Transverse colon (tissue), 4 donors: Measurements from ENCODE around the gene DCN. TPM values are rescaled to one million over a fixed set of nuclear protein-coding genes. Genes with fewer than 3 reads are reported as not detected.
A peak's percentile ranks its signal among the peaks of the same experiment; 100 is the strongest.

Experiments
- DNase-seq: peaks from one replicate; pipeline ENCODE4 v3.0.0-alpha.2; 2019
- H3K27ac ChIP-seq, 4 donors: fragments of 200-600 bp; sonication (generic); 2 replicates each; pipeline ENCODE4 v1.5.1; 2016 to 2018; ENCODE audit warnings: inconsistent platforms in 4 of 4
- H3K27me3 ChIP-seq: fragments of 200-600 bp; sonication (generic); 2 replicates; pipeline ENCODE4 v1.5.1; 2017; ENCODE audit warnings: inconsistent platforms
- H3K36me3 ChIP-seq, 4 donors: fragments of 200-600 bp; sonication (generic); 2 replicates each; pipeline ENCODE4 v1.5.1; 2017 to 2019; ENCODE audit warnings: inconsistent platforms in 4 of 4
- H3K4me1 ChIP-seq, 4 donors: fragments of 200-600 bp; sonication (generic); 2 replicates each; pipeline ENCODE4 v1.5.1; 2017 to 2020; ENCODE audit warnings: inconsistent platforms in 4 of 4
- H3K4me3 ChIP-seq, 4 donors: fragments of 200-600 bp; sonication (generic); 1 replicate in 1 of 4; 2 replicates in 3 of 4; pipeline versions ENCODE4 v1.5.1 to v1.6.1; 2017 to 2019; ENCODE audit warnings: inconsistent platforms in 4 of 4
- H3K9me3 ChIP-seq, 2 donors: fragments of 200-600 bp; sonication (generic); 2 replicates each; pipeline ENCODE4 v1.5.1; 2017 to 2019; ENCODE audit warnings: inconsistent platforms in 2 of 2
- EP300 ChIP-seq: sonication (generic); formaldehyde crosslinking; IDR thresholded peaks from one replicate; pipeline ENCODE4 v1.6.1; 2017; ENCODE audit warnings: antibody characterized with exemption, low read depth
- POLR2A ChIP-seq: fragments of 450-650 bp; IDR thresholded peaks from one replicate; pipeline ENCODE4 v1.6.1; 2016; ENCODE audit warnings: antibody characterized with exemption, mild to moderate bottlenecking, moderate library complexity
- POLR2AphosphoS5 ChIP-seq, 3 donors: sonication (generic); formaldehyde crosslinking; IDR thresholded peaks; one replicate each; pipeline ENCODE4 v1.6.1; 2016; ENCODE audit warnings: antibody characterized with exemption in 3 of 3
- WGBS, 2 donors: methylation state at CpG; one replicate each; pipeline ENCODE4 v1.1.5; 2018; ENCODE audit warnings: low coverage in 1 of 2; 5-methylcytosine and 5-hydroxymethylcytosine counted together
- in situ Hi-C, 4 donors: fragments of 200-750 bp; cut with MboI; loops; one replicate each; pipeline versions ENCODE4 v1.15.0 to v1.15.1; 2017; ENCODE audit warnings: low sequenced_read_pairs in 3 of 4, low pct_ligation_motif_present in 1 of 4, low pct_unique_long_range_greater_than_20kb in 1 of 4
- intact Hi-C: fragments of 100-400 bp; cut with DNase I; formaldehyde crosslinking; loops from one replicate; pipeline ENCODE4 v1.15.1; 2023; ENCODE audit warnings: low total_unique reads
- total RNA-seq, 4 donors: library from RNA; depleted of rRNA; stranded (reverse); fragments of >200 nt; gene quantifications; one replicate each; pipeline ENCODE4 v1.1.0, GENCODE V29; 2016
- TF ChIP-seq, protein P1 (sequence below), 5 experiments: fragments of 200-600 bp in 3 of 5; fragments of 450-650 bp in 2 of 5; sonication (generic) in 3 of 5; IDR thresholded peaks; 1 replicate in 2 of 5; 2 replicates in 3 of 5; pipeline ENCODE4 v1.5.1; 2016 to 2017; ENCODE audit warnings: antibody characterized with exemption in 5 of 5, inconsistent platforms in 3 of 5, mild to moderate bottlenecking in 2 of 5, moderate library complexity in 1 of 5

Gene DCN
- total RNA-seq, 4 donors from 2014 or later: 133 to 511 (median 276) TPM

DNA sequence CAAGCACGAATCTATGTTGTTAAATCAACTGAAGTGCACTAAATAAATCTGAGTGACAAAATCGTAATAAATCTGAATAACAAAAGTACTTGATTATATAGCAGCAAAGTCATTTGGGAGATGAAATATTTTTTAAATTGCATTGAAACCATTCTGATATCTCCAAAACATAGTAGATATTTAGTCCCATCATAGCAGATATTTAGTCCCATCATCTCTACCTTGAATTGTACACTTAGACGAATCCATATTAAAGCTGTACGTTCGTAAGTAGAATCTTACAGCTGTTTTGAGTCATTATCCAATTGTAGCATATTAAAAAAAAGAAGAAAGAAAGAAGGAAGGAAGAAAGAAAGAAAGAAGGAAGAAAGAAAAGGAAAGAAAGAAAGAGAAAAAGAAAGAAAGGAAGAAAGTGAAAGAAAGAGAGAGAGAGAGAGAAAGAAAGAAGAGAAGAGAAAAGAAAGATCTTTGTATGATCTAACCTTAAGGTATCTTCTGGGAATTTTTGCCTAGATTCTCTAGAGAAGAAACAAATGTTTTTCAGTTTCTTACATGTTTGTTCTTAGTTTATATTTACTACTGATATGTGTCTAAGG is 2.6 kb downstream of the DCN start:
- DNase-seq: no peak
- peaks cover 0 to 10% (median 2%) of the 10 kb centered on the region in 4 donors for H3K4me1 ChIP-seq
- intact Hi-C loops (loop anchor here (10.0 kb wide), 1 partner anchor 145 kb away; no protein-coding TSS in a partner anchor), in situ Hi-C loops (loop anchor here in 3 of 4 donors (5.0 to 25.0 kb wide), 2 partner anchors 147 to 157 kb away; no protein-coding TSS in a partner anchor)
- no peaks in the 10 kb centered on the region for H3K9me3 ChIP-seq
- H3K27me3 ChIP-seq: no peaks in the 10 kb centered on the region
- H3K27ac ChIP-seq: peak overlapping the region; percentile 53 to 77 (median 72)
- H3K36me3 ChIP-seq: no peaks in the 10 kb centered on the region
- peak overlapping the region in 3 of 4 donors; percentile 3 to 39 (median 16) for H3K4me3 ChIP-seq
- 63% methylated on average over 5 of the region's 5 CpGs for WGBS, 2 donors
- no peak for TF ChIP-seq POLR2AphosphoS5 (IDR thresholded peaks at IDR 0.05)
- TF ChIP-seq EP300: no peak
- TF ChIP-seq, protein P1, sequence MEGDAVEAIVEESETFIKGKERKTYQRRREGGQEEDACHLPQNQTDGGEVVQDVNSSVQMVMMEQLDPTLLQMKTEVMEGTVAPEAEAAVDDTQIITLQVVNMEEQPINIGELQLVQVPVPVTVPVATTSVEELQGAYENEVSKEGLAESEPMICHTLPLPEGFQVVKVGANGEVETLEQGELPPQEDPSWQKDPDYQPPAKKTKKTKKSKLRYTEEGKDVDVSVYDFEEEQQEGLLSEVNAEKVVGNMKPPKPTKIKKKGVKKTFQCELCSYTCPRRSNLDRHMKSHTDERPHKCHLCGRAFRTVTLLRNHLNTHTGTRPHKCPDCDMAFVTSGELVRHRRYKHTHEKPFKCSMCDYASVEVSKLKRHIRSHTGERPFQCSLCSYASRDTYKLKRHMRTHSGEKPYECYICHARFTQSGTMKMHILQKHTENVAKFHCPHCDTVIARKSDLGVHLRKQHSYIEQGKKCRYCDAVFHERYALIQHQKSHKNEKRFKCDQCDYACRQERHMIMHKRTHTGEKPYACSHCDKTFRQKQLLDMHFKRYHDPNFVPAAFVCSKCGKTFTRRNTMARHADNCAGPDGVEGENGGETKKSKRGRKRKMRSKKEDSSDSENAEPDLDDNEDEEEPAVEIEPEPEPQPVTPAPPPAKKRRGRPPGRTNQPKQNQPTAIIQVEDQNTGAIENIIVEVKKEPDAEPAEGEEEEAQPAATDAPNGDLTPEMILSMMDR (IDR thresholded peaks at IDR 0.05): no peak
- no peak for TF ChIP-seq POLR2A

DNA sequence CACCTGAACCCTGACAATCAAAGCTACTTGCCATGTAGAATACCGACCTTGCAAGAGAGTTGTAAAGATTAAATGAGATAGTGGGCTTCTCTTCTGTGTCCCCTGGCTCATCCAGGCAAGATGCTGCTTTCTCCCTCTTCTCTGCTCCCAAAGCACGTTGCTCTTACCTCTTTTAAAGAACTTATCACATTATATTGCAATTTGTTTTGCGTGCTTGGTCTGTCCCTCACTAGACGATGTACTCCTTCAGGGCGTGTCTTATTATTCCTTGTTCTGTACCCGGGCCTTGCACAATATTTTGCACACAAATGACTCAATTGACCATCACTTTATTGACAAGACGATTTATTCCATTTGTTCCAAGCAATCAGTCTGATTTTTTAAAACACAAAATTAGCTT is 3.3 kb downstream of the DCN start:
- peak overlapping the region in 3 of 4 donors; percentile 15 to 39 (median 15) for H3K4me3 ChIP-seq
- intact Hi-C loops: loop anchor here (10.0 kb wide), 1 partner anchor 145 kb away; no protein-coding TSS in a partner anchor
- no peaks in the 10 kb centered on the region for H3K36me3 ChIP-seq

GRCh38 chr12:91178781-91179180 is 3.8 kb downstream of the DCN start:
- WGBS, 2 donors: 64 to 94% methylated on average over 1 of the region's 1 CpG
- intact Hi-C loops (loop anchor here (10.0 kb wide), 1 partner anchor 146 kb away; no protein-coding TSS in a partner anchor), in situ Hi-C loops (loop anchor here in 2 of 4 donors (5.0 to 25.0 kb wide), 2 partner anchors 149 to 159 kb away; no protein-coding TSS in a partner anchor)
- Histone ChIP-seq H3K9me3 (no peaks in the 10 kb centered on the region), H3K27me3 (no peaks in the 10 kb centered on the region), H3K4me1 (peaks cover 0 to 8% (median 2%) of the 10 kb centered on the region in 4 donors), H3K4me3 (peak overlapping the region in 3 of 4 donors; percentile 15 to 39 (median 15)), H3K36me3 (no peaks in the 10 kb centered on the region), H3K27ac (peak overlapping the region; percentile 58 to 77 (median 72))
- TF ChIP-seq POLR2AphosphoS5 (IDR thresholded peaks at IDR 0.05) (no peak), EP300 (no peak), POLR2A (no peak)
- TF ChIP-seq, protein P1 (IDR thresholded peaks at IDR 0.05): no peak
- DNase-seq: no peak

More for the DNA sequence above, 3.3 kb downstream of the DCN start:
- Histone ChIP-seq H3K4me1 (peaks cover 0 to 10% (median 2%) of the 10 kb centered on the region in 4 donors), H3K27me3 (no peaks in the 10 kb centered on the region), H3K27ac (peak overlapping the region; percentile 58 to 77 (median 72)), H3K9me3 (no peaks in the 10 kb centered on the region)
- no peak for DNase-seq
- TF ChIP-seq POLR2AphosphoS5 (IDR thresholded peaks at IDR 0.05) (peak in 2 of 3 donors; percentile 6 to 20), EP300 (no peak), POLR2A (peak; percentile 24)
- TF ChIP-seq, protein P1 (IDR thresholded peaks at IDR 0.05): no peak
- WGBS, 2 donors: 34 to 46% methylated on average over 6 to 7 of the region's 7 CpGs
- in situ Hi-C loops: loop anchor here in 2 of 4 donors (5.0 to 25.0 kb wide), 2 partner anchors 148 to 158 kb away; no protein-coding TSS in a partner anchor

DNA sequence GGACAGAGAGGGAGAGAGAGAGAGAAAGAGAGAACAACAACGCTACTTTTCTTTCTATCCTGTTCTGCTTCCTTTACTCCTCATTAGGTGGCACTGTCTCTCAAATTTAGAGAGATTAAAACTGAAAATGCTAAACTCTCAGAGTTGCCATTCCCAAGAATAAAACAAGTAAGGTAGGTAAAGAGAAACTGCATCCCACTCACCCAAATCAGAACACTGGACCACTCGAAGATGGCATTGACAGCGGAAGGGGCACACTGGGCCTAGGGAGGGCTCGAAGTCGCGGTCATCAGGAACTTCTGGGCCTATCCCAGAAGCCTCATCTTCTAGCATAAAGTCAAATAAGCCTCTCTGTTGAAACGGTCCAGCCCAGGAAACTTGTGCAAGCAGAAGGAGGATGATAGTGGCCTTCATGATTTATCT is 4.5 kb downstream of the DCN start:
- H3K36me3 ChIP-seq: no peaks in the 10 kb centered on the region
- H3K27me3 ChIP-seq: no peaks in the 10 kb centered on the region
- intact Hi-C loops: loop anchor here (10.0 kb wide), 1 partner anchor 147 kb away; no protein-coding TSS in a partner anchor
- TF ChIP-seq, protein P1 (IDR thresholded peaks at IDR 0.05): peak; percentile 47 to 52 (median 51)
- TF ChIP-seq POLR2AphosphoS5 (IDR thresholded peaks at IDR 0.05): no peak
- no peak for TF ChIP-seq POLR2A
- no peak for TF ChIP-seq EP300
- no peaks in the 10 kb centered on the region for H3K9me3 ChIP-seq
- peaks cover 0 to 4% (median 2%) of the 10 kb centered on the region in 4 donors for H3K4me1 ChIP-seq
- H3K27ac ChIP-seq: peak overlapping the region; percentile 58 to 77 (median 72)
- peak overlapping the region in 3 of 4 donors; percentile 11 to 39 (median 15) for H3K4me3 ChIP-seq
- WGBS, 2 donors: 24 to 36% methylated on average over 7 of the region's 7 CpGs
- in situ Hi-C loops: loop anchor here in 2 of 4 donors (5.0 to 25.0 kb wide), 2 partner anchors 149 to 159 kb away; no protein-coding TSS in a partner anchor
- DNase-seq: no peak
